ENCODE measurements around the gene ECE1. TPM values are rescaled to one million over a fixed set of nuclear protein-coding genes. Genes with fewer than 3 reads are reported as not detected.
A peak's percentile ranks its signal among the peaks of the same experiment; 100 is the strongest.

Gene ECE1
- total RNA-seq, 1 donor from 2014 or later: 15.2 TPM

DNA sequence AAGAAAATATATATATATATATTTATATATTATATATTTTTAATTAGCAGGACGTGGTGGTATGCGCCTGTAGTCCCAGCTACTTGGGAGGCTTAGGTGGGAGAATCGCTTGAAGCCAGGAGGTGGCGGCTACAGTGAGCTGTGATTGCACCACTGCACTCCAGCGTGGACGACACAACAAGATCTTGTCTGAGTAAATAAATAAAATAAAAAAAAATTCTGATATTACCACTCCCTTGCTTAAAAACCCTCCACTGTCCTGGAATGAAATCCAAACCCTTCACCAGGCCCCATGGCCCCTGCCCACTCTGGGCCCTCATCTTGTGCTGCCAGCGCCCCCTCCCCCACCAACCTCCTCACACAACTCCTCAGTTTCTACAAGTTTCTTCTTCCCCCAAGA is 1.7 kb upstream of the ECE1 start:
- H3K27me3 ChIP-seq: peaks cover 66% of the 10 kb centered on the region
- H3K4me1 ChIP-seq: peaks cover 14% of the 10 kb centered on the region
- TF ChIP-seq EZH2 (IDR thresholded peaks at IDR 0.05): no peak
- no peak for TF ChIP-seq EZH2phosphoT487 (IDR thresholded peaks at IDR 0.05)
- TF ChIP-seq, protein P1, sequence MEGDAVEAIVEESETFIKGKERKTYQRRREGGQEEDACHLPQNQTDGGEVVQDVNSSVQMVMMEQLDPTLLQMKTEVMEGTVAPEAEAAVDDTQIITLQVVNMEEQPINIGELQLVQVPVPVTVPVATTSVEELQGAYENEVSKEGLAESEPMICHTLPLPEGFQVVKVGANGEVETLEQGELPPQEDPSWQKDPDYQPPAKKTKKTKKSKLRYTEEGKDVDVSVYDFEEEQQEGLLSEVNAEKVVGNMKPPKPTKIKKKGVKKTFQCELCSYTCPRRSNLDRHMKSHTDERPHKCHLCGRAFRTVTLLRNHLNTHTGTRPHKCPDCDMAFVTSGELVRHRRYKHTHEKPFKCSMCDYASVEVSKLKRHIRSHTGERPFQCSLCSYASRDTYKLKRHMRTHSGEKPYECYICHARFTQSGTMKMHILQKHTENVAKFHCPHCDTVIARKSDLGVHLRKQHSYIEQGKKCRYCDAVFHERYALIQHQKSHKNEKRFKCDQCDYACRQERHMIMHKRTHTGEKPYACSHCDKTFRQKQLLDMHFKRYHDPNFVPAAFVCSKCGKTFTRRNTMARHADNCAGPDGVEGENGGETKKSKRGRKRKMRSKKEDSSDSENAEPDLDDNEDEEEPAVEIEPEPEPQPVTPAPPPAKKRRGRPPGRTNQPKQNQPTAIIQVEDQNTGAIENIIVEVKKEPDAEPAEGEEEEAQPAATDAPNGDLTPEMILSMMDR (IDR thresholded peaks at IDR 0.05): no peak
- no peaks in the 10 kb centered on the region for H3K36me3 ChIP-seq
- H3K4me3 ChIP-seq: no peak overlapping the region
- Mint-ChIP-seq H3K27ac (no peak overlapping the region), H3K9me3 (no peaks in the 10 kb centered on the region), H3K36me3 (no peaks in the 10 kb centered on the region), H3K4me1 (peaks cover 37% of the 10 kb centered on the region), H3K4me3 (no peak overlapping the region), H3K27me3 (ENCODE audit: insufficient read depth, low read depth) (peaks cover 3% of the 10 kb centered on the region)
- H2AFZ ChIP-seq (replicated peaks): no peak overlapping the region
- H3K9me3 ChIP-seq (ENCODE audit: low read depth): no peaks in the 10 kb centered on the region
- H3K79me2 ChIP-seq (ENCODE audit: low read depth): no peaks in the 10 kb centered on the region
- peaks cover 8% of the 10 kb centered on the region for H3F3A ChIP-seq (ENCODE audit: low read depth)
- peaks cover 63% of the 10 kb centered on the region for H4K20me1 ChIP-seq (ENCODE audit: low read depth)
- no peak overlapping the region for H3K9ac ChIP-seq
- DNase-seq (ENCODE audit: low spot score): no peak
- H3K4me2 ChIP-seq: no peak overlapping the region
- H3K27ac ChIP-seq: no peak overlapping the region

DNA sequence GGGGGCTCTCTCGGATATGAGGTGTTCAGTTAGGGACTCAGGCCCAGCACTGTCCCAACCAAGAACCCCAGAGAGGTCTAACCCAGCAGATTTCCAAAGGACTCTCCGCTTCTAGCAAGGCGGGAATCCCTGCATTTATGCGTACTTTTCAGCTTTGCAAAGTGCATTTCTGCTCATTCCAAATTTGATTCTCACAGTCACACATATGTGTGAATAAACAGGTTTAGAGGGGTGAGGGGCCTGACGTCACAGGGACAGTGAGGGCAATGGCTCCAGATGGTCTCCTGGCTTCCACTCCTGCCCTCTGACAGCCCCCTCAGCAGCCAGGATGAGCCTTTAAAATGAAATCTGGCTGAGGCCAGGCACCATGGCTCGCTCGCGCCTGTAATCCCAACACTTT is 921 bp upstream of the ECE1 start:
- Mint-ChIP-seq H3K36me3 (no peaks in the 10 kb centered on the region), H3K9me3 (no peaks in the 10 kb centered on the region), H3K4me1 (peaks cover 37% of the 10 kb centered on the region), H3K4me3 (peak overlapping the region; percentile 91), H3K27me3 (ENCODE audit: insufficient read depth, low read depth) (peaks cover 3% of the 10 kb centered on the region), H3K27ac (no peak overlapping the region)
- no peak for DNase-seq (ENCODE audit: low spot score)
- TF ChIP-seq, protein P1 (IDR thresholded peaks at IDR 0.05): no peak
- TF ChIP-seq EZH2 (IDR thresholded peaks at IDR 0.05): no peak
- TF ChIP-seq EZH2phosphoT487 (IDR thresholded peaks at IDR 0.05): no peak
- Histone ChIP-seq H3K4me3 (no peak overlapping the region), H3K9me3 (ENCODE audit: low read depth) (no peaks in the 10 kb centered on the region), H3K79me2 (ENCODE audit: low read depth) (no peaks in the 10 kb centered on the region), H4K20me1 (ENCODE audit: low read depth) (peaks cover 70% of the 10 kb centered on the region), H3K36me3 (no peaks in the 10 kb centered on the region), H3F3A (ENCODE audit: low read depth) (peaks cover 8% of the 10 kb centered on the region), H3K4me1 (peaks cover 14% of the 10 kb centered on the region), H3K27ac (no peak overlapping the region), H3K27me3 (peaks cover 74% of the 10 kb centered on the region), H2AFZ (replicated peaks) (no peak overlapping the region), H3K4me2 (peak overlapping the region; percentile 91), H3K9ac (no peak overlapping the region)

DNA sequence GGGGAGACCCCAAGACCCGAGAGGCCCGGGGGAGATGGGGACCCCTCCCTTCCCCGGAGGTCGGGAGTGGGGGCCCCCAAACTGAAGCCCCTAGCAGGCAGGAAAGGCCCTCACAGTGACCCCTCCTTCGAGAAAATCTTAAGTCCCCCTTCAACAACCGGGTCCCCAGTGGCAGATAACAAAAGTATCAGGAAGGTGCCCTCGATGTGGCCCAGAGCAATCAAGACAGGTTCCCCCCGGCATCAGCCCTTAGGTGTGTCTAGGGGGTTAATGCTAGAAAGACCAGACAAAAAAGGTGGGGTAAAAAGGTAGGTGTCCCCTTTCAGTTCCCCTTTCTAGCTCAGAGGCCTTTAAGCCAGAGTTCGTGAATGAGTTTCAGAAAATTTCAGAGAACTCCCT is 282 bp upstream of the ECE1 start:
- no peaks in the 10 kb centered on the region for H3K79me2 ChIP-seq (ENCODE audit: low read depth)
- no peak overlapping the region for H3K9ac ChIP-seq
- H3K4me3 ChIP-seq: peak overlapping the region; percentile 62
- H3K4me1 Mint-ChIP-seq: peaks cover 37% of the 10 kb centered on the region
- H3K9me3 Mint-ChIP-seq: no peaks in the 10 kb centered on the region
- H3K27me3 ChIP-seq: peaks cover 80% of the 10 kb centered on the region
- no peak overlapping the region for H2AFZ ChIP-seq (replicated peaks)
- H3K9me3 ChIP-seq (ENCODE audit: low read depth): no peaks in the 10 kb centered on the region
- H3K27me3 Mint-ChIP-seq (ENCODE audit: insufficient read depth, low read depth): peaks cover 3% of the 10 kb centered on the region
- no peaks in the 10 kb centered on the region for H3K36me3 ChIP-seq
- H3K4me2 ChIP-seq: peak overlapping the region; percentile 91
- peaks cover 14% of the 10 kb centered on the region for H3K4me1 ChIP-seq
- H3K27ac Mint-ChIP-seq: peak overlapping the region; percentile 60
- H3K4me3 Mint-ChIP-seq: peak overlapping the region; percentile 91
- H3K27ac ChIP-seq: no peak overlapping the region
- TF ChIP-seq, protein P1 (IDR thresholded peaks at IDR 0.05): no peak
- TF ChIP-seq EZH2 (IDR thresholded peaks at IDR 0.05): no peak
- no peak for TF ChIP-seq EZH2phosphoT487 (IDR thresholded peaks at IDR 0.05)
- no peak for DNase-seq (ENCODE audit: low spot score)
- H4K20me1 ChIP-seq (ENCODE audit: low read depth): peaks cover 72% of the 10 kb centered on the region
- peaks cover 8% of the 10 kb centered on the region for H3F3A ChIP-seq (ENCODE audit: low read depth)
- no peaks in the 10 kb centered on the region for H3K36me3 Mint-ChIP-seq
